GM21367 (cell line): ENCODE results near the gene ARL15.
"Not testable (repeated sequence)": the region's sequence is repeated elsewhere in the genome, so short reads cannot be mapped to it uniquely, and the experiment has no call there.

ENCODE experiments used
- ATAC-seq: cut with Tn5 transposase; IDR thresholded peaks from one replicate; pipeline ENCODE4 v1.9.1; 2021; ENCODE audit not compliant: unreplicated experiment

ARL15 gene

GRCh38 chr5:53871775-53872174 is 438.6 kb downstream of the ARL15 start:
- no peak for ATAC-seq

- ATAC-seq = no peak
These were observed 439.3 kb downstream of the ARL15 start for GRCh38 chr5:53871050-53871449.

- ATAC-seq = no peak
These were observed 451.5 kb downstream of the ARL15 start for GRCh38 chr5:53858700-53859456.

- ATAC-seq = no peak
These were observed 453.9 kb downstream of the ARL15 start for GRCh38 chr5:53856506-53856905.

GRCh38 chr5:53836851-53837430 is 473.4 kb downstream of the ARL15 start:
- ATAC-seq = not testable (repeated sequence)

DNA sequence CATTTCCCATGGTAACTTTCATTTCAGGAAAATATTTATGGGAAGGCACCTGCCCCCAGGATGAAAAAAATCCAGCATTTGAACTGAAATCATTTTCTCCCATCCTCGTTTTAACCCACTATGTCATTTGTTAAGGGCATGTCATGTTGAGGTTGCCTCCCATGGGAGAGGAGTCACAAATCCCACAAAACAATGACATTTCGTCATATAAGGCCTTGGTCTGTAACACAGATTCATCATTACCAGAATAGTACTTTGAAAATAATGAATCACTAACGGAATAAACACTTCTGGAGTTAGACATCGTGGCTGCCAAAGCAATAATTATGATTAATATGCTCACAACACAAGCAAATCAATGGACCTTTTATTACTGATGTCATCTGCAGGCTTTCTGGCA is 475.9 kb downstream of the ARL15 start:
- no peak for ATAC-seq
